ENCODE data around the gene AP4B1.
A peak's percentile ranks its signal among the peaks of the same experiment; 100 is the strongest.

AP4B1 gene

GRCh38 chr1:113895098-113895497 is 9.5 kb downstream of the AP4B1 start:
- no peak for DNase-seq (ENCODE audit: low read depth)

DNA sequence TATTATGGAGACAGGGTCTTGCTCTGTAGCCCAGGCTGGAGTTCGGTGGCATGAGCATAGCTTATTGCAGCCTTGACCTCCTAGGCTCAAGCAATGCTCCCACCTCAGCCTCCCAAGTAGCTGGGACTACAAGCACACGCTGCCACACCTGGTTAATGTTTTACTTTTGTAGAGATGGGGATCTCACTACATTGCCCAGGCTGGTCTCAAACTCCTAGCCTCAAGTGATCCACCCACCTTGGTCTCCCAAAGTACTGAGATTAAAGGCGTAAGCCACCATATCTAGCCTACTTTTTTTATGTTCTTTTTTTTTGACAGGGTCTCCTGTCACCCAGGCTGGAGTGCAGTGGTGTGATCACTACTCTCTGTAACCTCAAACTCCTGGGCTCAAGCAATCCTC is 11.3 kb downstream of the AP4B1 start:
- DNase-seq (ENCODE audit: low read depth): no peak

DNA sequence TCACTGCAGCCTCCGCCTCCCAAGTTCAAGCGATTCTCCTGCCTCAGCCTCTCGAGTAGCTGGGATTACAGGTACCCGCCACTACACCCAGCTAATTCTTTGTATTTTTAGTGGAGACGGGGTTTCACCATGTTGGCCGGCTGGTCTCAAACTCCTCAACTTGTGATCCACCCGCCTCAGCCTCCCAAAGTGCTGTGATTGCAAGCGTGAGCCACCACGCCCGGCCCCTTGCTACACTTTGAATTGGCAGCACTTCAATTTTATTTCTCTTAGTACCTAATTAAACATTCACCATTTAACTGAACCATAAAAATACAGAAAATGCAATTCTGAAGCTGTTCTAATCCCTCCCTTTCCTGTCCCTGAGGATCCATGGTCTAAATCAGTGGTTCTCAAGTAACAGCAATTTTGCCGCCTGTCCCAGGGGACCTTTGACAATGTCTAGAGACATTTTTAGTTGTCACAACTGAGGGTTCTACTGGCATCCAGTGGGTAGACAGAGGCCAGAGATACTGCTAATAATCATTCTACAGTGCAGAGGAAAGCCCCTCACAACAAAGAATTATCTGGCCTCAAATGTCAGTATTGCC is 12.9 kb downstream of the AP4B1 start:
- DNase-seq (ENCODE audit: low read depth): no peak

- DNase-seq (ENCODE audit: low read depth): no peak
Observed at GRCh38 chr1:113890816-113891215, 13.8 kb downstream of the AP4B1 start.

DNA sequence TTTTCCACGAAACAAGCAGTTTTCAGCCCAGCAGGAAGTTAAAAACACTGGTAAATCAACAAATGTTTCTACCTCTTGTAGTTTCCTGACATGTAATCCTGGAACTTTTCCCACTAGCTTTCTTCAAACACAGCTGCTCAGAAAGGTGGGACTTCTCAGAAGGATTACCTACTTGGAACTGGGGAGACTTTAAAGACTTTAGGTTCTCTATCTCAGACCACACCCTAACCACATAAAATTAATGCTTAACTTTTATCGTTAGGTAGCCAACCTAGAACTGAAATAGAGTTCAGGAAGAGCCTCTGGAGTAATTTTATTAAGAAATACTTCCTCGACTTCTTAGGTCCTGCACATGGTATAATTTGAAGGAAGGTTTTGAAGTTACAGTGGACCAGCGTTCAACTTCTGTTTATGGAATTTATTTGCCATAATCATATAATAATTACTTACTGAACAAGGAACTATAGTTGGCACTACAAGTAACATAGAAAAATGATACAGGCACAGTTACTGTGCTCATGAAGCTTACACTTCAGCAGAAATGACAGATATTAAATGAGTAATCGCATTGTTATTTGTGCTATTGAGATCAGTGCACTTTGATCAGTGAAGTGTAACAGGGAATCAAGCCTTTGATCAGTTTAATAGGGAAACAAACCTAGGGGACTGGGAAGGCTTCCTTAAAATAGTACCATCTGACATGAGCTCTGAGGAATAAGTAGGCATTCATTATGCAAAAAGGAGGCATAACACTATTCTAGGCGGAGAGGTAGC is 17.0 kb downstream of the AP4B1 start, which contains the start of gene BCL2L15:
TSS of gene BCL2L15 (minus strand) at position 180 of the 774 bp plus-strand sequence. CDS start 206 bp downstream, outside the sequence.
- DNase-seq (ENCODE audit: low read depth): no peak

GRCh38 chr1:113886417-113887401 is 17.9 kb downstream of the AP4B1 start:
- no peak for DNase-seq (ENCODE audit: low read depth)

DNA sequence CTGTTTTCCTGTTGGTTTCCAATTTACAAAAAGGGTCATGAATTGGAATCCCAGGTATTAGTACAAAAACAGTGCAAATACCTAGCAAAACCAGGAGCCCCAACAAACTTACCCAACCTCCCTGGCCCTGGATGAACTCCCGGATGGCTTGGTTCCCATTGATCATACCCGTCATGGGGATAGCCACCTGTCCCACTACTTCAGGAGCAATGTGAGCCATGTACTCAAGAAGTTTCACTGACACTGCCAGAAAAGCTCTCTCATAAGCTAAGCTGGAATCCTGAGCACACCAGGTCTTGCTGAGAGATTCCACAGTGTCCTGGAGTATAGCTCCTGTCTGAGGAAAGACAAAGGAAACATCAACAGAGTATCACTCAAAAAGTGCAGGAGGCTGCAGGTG is 22.9 kb downstream of the AP4B1 start:
- no peak for DNase-seq (ENCODE audit: low read depth)

- DNase-seq (ENCODE audit: low read depth): no peak
Observed at GRCh38 chr1:113879739-113880038, 24.9 kb downstream of the AP4B1 start.

DNA sequence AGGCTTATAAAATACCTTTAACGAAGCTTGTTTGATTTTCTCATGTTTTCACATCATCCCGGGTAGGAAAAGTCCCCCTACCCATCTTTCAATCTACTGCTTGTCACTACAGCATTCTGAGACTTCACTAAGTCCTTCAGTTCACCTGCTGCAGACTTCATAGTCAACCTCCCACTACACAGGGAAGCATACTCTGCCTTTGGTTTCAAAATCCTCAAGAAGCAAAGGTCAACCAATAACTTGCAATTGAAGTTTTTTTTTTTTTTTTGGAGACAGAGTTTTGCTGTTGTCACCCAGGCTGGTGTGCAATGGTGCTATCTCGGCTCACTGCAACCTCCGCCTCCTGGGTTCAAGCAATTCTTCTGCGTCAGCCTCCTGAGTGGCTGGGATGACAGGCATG is 28.4 kb downstream of the AP4B1 start:
- no peak for DNase-seq (ENCODE audit: low read depth)

DNA sequence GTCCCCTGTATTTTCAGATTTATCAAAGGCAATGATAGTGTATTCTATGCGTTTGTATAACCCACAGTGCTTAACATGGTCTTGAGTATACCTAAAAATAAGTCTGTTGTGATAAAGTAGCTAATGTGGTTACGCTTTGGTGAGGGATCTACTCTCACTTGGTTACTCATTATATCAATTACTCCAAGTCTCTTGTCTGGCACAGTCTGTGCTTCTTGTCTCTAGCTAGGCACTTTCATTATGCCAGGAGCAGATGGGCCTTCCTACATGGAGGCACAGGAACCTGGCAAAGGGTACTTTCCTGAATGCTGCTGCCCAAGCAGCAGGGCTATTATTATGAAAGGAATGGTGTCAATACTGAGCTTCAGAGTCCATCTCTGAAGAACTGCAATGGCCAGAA is 28.9 kb downstream of the AP4B1 start:
- no peak for DNase-seq (ENCODE audit: low read depth)

DNA sequence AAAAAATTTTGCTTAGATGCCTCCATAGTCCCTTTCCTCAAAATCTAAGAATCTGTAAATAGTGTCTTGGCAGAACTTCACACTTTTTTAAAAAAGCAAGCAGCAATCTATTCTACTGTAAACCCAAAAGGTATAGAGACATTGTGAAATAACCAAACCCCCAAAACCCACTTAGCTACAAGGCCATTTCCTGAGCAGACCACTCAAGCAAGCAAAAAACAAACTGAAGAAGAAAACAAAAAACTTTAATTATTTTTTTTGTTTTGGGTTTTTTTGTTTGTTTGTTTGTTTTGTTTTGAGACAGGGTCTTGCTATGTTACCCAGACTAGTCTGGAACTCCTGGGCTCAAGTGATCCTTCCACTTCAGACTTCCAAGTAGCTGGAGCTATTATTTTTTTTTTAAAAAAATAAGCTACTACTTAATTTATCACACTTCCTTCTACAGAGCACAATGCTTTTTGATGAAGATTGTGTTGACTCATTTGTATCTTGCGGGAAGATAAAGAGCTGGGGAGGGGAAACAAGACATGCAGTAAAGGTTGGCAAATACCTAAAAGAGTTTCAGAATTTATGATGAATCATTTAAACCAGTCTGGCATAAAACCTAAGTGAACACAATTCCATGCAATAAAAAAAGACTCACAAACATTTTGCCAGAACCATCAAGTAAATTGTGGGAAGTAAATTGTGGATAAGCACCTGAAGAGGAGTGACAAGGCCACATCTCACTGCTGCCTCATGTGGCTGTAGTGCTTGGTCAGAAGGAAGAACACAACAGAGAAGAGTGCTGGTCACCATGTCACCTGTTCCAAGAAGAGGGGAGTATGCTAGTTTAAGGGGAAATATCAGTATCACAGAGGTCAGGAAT is 30.4 kb downstream of the AP4B1 start:
- no peak for DNase-seq (ENCODE audit: low read depth)

GRCh38 chr1:113872219-113872935 is 32.2 kb downstream of the AP4B1 start:
- no peak for DNase-seq (ENCODE audit: low read depth)

DNA sequence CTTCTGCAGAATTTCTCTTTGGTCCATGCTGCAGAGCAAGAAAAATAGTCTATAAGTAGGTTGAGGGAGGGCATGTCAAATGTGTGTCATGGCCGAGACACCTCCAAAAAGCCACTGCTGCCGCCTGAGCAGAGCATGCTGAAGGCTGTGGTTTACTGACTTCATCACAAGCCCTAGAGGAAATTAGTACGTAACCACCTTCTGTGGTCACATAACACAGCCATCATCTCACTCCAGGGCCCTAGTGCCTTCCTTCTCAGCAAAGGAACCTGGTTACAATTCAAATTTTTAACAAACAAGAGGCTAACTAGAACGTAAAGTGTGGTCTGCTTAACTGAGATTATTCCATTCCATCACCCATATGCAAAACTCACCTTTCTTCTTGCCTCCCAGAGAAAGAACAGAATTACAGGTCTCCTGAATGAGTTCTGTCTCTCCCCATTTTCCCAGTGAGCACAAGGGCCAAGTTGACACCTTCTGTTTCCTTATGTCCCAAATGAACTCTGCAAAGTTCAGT is 32.9 kb downstream of the AP4B1 start, which contains the start of gene PTPN22:
TSS of gene PTPN22 (minus strand) at position 116 of the 517 bp plus-strand sequence.
- DNase-seq (ENCODE audit: low read depth): peak; percentile 63

DNA sequence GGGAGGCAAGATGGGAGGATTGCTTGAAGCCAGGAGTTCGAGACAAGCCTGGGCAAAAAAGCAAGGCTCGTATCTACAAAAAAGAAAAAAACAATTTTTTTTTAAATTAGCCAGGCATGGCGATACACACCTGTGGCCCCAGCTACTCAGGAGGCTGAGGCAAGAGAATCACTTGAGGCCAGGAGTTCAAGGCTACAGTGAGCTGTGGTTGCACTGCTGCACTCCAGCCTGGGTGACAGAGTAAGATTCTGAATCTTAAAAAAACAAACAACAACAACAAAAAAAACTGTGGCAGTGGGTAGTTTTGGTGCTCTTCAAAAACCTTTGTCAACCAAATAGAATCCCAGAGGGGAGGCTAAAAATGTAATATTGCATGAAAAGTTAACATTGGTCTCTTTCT is 33.8 kb downstream of the AP4B1 start:
- no peak for DNase-seq (ENCODE audit: low read depth)

DNA sequence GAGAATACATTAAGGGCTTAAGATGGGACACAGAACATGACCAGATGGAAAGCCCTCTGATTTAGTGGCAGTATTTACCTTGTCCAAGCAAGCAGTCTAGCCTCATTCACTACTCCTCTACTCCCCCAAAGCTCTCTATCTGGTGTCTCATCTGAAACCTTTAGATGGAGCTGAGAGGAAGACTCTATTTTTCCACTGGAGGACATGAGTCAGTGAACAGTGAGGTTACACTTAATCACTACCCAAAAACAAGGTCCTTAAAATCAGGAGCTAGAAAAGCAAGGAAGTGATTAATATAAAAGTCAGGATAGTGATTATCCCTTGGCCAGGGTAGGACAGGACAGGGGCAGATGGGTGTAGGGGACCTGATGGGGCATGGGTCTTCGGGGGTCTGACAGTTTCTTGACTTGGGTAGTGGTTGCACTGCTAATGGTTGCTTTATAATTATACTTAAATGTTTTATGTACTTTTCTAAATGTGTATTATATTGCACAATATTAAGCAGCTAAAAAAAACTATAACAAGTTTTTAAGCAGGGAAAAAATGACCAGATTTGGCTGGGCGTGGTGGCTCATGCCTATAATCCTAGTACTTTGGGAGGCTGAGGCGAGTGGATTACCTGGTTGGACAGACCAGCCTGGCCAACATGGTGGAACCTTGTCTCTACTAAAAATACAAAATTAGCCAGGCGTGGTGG is 36.1 kb downstream of the AP4B1 start:
- DNase-seq (ENCODE audit: low read depth): no peak

GRCh38 chr1:113861641-113862040 is 43.0 kb downstream of the AP4B1 start:
- no peak for DNase-seq (ENCODE audit: low read depth)

DNA sequence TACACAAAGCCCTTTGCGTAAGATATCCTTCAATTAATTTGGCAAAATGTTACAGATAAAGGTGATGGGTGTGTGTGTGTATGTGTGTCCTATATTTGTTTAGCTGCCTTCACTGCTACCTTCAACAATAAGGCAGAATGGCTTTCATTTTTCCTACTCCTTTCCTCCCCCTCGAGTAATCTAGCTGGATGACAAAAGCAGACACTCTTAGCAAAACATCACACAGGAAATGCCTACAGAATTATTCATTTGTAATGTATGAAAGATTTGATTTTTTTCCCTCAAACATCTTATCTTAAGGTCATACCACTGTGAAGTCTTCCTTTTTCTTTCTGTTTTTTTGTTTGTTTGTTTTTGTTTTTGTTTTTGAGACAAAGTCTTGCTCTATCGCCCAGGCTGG is 43.7 kb downstream of the AP4B1 start:
- no peak for DNase-seq (ENCODE audit: low read depth)

- no peak for DNase-seq (ENCODE audit: low read depth)
Observed at GRCh38 chr1:113859478-113860175, 45.0 kb downstream of the AP4B1 start.

- DNase-seq (ENCODE audit: low read depth): no peak
Observed at GRCh38 chr1:113858982-113859381, 45.6 kb downstream of the AP4B1 start.

DNA sequence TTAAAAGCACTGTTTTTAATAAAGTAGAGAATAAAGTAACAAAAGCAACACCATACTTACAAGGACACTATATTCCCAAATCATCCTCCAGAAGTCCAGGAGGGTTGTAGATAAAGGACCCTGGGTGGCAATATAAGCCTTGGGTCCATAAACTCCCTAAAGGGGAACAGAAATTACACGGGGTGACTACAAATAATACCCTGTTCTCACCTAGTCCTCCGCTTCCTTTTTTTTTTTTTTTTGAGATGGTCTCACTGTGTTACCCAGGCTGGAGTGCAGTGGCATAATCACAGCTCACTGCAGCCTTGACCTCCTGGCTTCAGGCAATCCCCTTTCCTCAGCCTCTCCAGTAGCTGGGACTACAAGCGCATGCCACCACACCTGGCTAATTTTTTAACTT is 46.2 kb downstream of the AP4B1 start:
- DNase-seq (ENCODE audit: low read depth): no peak
